ENCODE results near the gene MDFIC. TPM values are rescaled to one million over a fixed set of nuclear protein-coding genes. Genes with fewer than 3 reads are reported as not detected.

MDFIC gene
- total and polyA plus RNA-seq, 2 experiments from 2014 or later, result 10.6 to 18.5 TPM

DNA sequence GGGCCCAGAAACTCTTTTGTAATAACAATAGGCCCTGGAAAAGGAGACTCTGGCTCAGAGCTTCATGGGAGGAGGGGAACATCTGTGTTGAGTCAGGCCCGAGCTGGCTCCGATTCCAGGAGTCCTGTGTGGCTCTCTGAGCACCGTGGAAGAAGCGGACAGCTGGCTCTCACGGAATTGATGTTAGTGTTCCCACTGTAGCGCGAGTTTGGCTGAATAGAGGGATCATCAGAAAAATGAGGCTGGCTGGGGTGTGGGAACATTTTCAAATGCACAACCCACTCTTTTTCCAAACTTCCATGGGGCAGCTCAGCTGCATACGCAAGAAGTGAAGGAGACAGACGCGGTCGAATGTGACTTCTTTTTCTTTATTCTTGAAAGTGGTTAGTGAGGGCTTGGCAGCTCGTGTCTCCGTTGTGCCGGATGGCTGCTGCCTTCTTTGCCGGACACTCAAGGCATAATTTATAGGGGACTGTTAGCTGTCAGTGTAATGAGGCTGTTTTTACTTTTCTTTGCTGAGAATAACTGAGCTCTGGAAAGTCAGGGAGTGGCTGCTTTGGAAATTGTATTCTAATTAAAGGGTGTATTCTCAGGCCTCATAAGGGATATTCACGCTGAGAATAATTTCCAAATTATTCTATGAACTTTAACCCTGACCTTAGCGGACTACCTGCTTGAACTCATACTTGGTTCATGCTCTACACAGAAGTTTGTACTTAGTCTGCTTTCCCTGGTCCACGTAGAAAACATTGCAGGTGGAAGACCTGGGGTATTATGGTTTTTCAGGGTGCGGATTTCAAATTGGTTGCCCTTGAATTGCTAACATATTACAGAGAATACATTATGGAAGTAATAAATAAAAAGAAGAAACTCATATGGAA, 23.1 kb downstream of the MDFIC start:
- H3K4me1 ChIP-seq (ENCODE audit: insufficient read depth), result peaks cover 6% of the 10 kb centered on the region
- no peaks in the 10 kb centered on the region for H3K79me2 ChIP-seq
- TF ChIP-seq EZH2 (IDR thresholded peaks at IDR 0.05; ENCODE audit: borderline replicate concordance), result no peak
- TF ChIP-seq, protein P1, sequence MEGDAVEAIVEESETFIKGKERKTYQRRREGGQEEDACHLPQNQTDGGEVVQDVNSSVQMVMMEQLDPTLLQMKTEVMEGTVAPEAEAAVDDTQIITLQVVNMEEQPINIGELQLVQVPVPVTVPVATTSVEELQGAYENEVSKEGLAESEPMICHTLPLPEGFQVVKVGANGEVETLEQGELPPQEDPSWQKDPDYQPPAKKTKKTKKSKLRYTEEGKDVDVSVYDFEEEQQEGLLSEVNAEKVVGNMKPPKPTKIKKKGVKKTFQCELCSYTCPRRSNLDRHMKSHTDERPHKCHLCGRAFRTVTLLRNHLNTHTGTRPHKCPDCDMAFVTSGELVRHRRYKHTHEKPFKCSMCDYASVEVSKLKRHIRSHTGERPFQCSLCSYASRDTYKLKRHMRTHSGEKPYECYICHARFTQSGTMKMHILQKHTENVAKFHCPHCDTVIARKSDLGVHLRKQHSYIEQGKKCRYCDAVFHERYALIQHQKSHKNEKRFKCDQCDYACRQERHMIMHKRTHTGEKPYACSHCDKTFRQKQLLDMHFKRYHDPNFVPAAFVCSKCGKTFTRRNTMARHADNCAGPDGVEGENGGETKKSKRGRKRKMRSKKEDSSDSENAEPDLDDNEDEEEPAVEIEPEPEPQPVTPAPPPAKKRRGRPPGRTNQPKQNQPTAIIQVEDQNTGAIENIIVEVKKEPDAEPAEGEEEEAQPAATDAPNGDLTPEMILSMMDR (IDR thresholded peaks at IDR 0.05; ENCODE audit: poor library complexity), result no peak
- TF ChIP-seq EZH2phosphoT487 (IDR thresholded peaks at IDR 0.05; ENCODE audit: low read depth, severe bottlenecking, unreplicated experiment), result no peak
- peak overlapping the region; percentile 51 for H2AFZ ChIP-seq
- peak overlapping the region; percentile 54 for H3K27ac ChIP-seq
- no peak overlapping the region for H3K4me3 ChIP-seq
- H3K9me2 ChIP-seq (replicated peaks; ENCODE audit: insufficient read depth), result no peaks in the 10 kb centered on the region
- no peaks in the 10 kb centered on the region for H3K36me3 ChIP-seq (replicated peaks; ENCODE audit: insufficient read depth, low read depth)
- no peaks in the 10 kb centered on the region for H4K20me1 ChIP-seq (ENCODE audit: insufficient read depth, poor library complexity, severe bottlenecking)
- peak; percentile 63 for DNase-seq (ENCODE audit: low spot score)
- 62% methylated on average over 19 of the region's 19 CpGs for WGBS (ENCODE audit: low lambda C conversion rate, missing lambda C conversion rate)
- H3K4me2 ChIP-seq, result peak overlapping the region; percentile 68
- H3K27me3 ChIP-seq, result no peaks in the 10 kb centered on the region
- no peaks in the 10 kb centered on the region for H3K9me3 ChIP-seq (ENCODE audit: low read depth)

DNA sequence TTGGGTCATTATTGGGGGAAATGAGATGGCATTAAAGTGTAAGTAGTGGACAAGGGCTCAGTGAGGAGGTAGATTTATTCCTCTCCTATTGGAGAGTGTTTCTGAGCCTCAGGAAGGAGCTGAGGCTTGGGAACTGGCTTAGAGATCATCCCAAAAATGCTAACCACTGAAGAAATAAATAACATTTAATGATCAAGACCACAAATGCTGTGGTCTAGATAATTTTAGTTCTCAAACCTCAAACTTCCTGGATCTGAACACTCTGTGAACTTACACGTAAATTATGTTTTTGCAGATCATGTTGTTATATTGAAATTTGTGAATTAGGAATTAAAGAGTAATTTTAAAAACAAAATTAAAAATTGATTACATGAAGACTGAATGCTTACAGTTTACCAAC, 27.3 kb downstream of the MDFIC start:
- H3K4me3 ChIP-seq, result no peak overlapping the region
- no peaks in the 10 kb centered on the region for H4K20me1 ChIP-seq (ENCODE audit: insufficient read depth, poor library complexity, severe bottlenecking)
- DNase-seq (ENCODE audit: low spot score), result no peak
- no peaks in the 10 kb centered on the region for H3K36me3 ChIP-seq (replicated peaks; ENCODE audit: insufficient read depth, low read depth)
- WGBS (ENCODE audit: low lambda C conversion rate, missing lambda C conversion rate), result 86% methylated on average over 1 of the region's 1 CpG
- H3K27me3 ChIP-seq, result no peaks in the 10 kb centered on the region
- no peaks in the 10 kb centered on the region for H3K9me3 ChIP-seq (ENCODE audit: low read depth)
- H3K4me2 ChIP-seq, result no peak overlapping the region
- no peak overlapping the region for H3K27ac ChIP-seq
- no peaks in the 10 kb centered on the region for H3K79me2 ChIP-seq
- TF ChIP-seq EZH2phosphoT487 (IDR thresholded peaks at IDR 0.05; ENCODE audit: low read depth, severe bottlenecking, unreplicated experiment) (no peak), EZH2 (IDR thresholded peaks at IDR 0.05; ENCODE audit: borderline replicate concordance) (no peak)
- TF ChIP-seq, protein P1 (IDR thresholded peaks at IDR 0.05; ENCODE audit: poor library complexity), result no peak
- H3K9me2 ChIP-seq (replicated peaks; ENCODE audit: insufficient read depth), result no peaks in the 10 kb centered on the region
- no peak overlapping the region for H2AFZ ChIP-seq
- H3K4me1 ChIP-seq (ENCODE audit: insufficient read depth), result peaks cover 6% of the 10 kb centered on the region

DNA sequence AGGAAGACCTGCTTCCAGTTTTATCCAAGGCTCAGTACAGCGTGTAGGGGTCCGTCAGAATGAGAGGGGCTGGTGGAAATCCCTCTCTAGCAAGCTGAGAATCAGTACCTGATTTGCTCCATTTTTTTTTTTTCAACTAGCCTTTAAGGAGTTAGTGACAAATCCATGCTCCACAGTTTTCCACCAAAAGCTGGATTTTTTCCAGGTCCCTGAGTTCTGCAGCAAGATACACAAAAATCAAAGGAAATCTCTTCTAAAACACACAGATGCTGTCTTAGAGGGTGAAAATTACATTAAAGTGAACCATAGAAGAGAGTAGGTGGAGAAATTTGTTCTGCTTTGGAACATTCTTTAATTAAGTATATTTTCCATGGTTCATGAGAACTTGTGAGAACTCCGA, 30.4 kb downstream of the MDFIC start:
- TF ChIP-seq, protein P1 (IDR thresholded peaks at IDR 0.05; ENCODE audit: poor library complexity), result no peak
- TF ChIP-seq EZH2phosphoT487 (IDR thresholded peaks at IDR 0.05; ENCODE audit: low read depth, severe bottlenecking, unreplicated experiment) (no peak), EZH2 (IDR thresholded peaks at IDR 0.05; ENCODE audit: borderline replicate concordance) (no peak)
- Histone ChIP-seq H3K9me3 (ENCODE audit: low read depth) (no peaks in the 10 kb centered on the region), H3K4me1 (ENCODE audit: insufficient read depth) (no peaks in the 10 kb centered on the region), H3K36me3 (replicated peaks; ENCODE audit: insufficient read depth, low read depth) (no peaks in the 10 kb centered on the region), H3K4me2 (no peak overlapping the region), H3K4me3 (no peak overlapping the region), H3K79me2 (no peaks in the 10 kb centered on the region), H3K9me2 (replicated peaks; ENCODE audit: insufficient read depth) (no peaks in the 10 kb centered on the region), H2AFZ (no peak overlapping the region), H3K27me3 (no peaks in the 10 kb centered on the region), H4K20me1 (ENCODE audit: insufficient read depth, poor library complexity, severe bottlenecking) (no peaks in the 10 kb centered on the region), H3K27ac (no peak overlapping the region)
- DNase-seq (ENCODE audit: low spot score), result no peak
- 91% methylated on average over 3 of the region's 3 CpGs for WGBS (ENCODE audit: low lambda C conversion rate, missing lambda C conversion rate)

All from hepatocyte (in vitro differentiated cells).